Liver (tissue), 9 donors: ENCODE results near the gene ING1. TPM values are rescaled to one million over a fixed set of nuclear protein-coding genes. Genes with fewer than 3 reads are reported as not detected.

Source experiments
- DNase-seq: peaks from one replicate; pipeline ENCODE4 v3.0.0-alpha.2; 2017; ENCODE audit warnings: low spot score
- H3K27ac ChIP-seq, 2 donors: one replicate each; pipeline ENCODE4 v1.7.0; 2013; ENCODE audit warnings: inconsistent platforms in 2 of 2, low read length in 2 of 2, control low read depth in 1 of 2, low read depth in 1 of 2, mild to moderate bottlenecking in 1 of 2
- H3K27me3 ChIP-seq, 4 donors: one replicate each; pipeline versions ENCODE4 v1.6.1 to v1.7.0; 2013; ENCODE audit warnings: low read length in 3 of 4, inconsistent platforms in 1 of 4, mild to moderate bottlenecking in 1 of 4, moderate library complexity in 1 of 4; ENCODE audit not compliant: control insufficient read depth in 4 of 4, insufficient read depth in 4 of 4
- H3K36me3 ChIP-seq, 4 donors: one replicate each; pipeline versions ENCODE4 v1.6.1 to v1.7.0; 2013; ENCODE audit warnings: low read length in 3 of 4, mild to moderate bottlenecking in 3 of 4, low read depth in 1 of 4, moderate library complexity in 1 of 4; ENCODE audit not compliant: control insufficient read depth in 4 of 4, insufficient read depth in 3 of 4
- H3K4me1 ChIP-seq, 4 donors: one replicate each; pipeline versions ENCODE4 v1.6.1 to v1.7.0; 2013; ENCODE audit warnings: low read length in 3 of 4, mild to moderate bottlenecking in 3 of 4, moderate library complexity in 1 of 4; ENCODE audit not compliant: control insufficient read depth in 4 of 4, insufficient read depth in 4 of 4
- H3K4me3 ChIP-seq, 3 donors: one replicate each; pipeline versions ENCODE4 v1.6.1 to v1.7.0; 2013; ENCODE audit warnings: low read length in 3 of 3, control low read depth in 1 of 3, low read depth in 1 of 3, mild to moderate bottlenecking in 1 of 3
- H3K9ac ChIP-seq, 2 donors: one replicate each; pipeline ENCODE4 v1.7.0; 2013; ENCODE audit warnings: low read length in 2 of 2, mild to moderate bottlenecking in 2 of 2, moderate library complexity in 2 of 2, control low read depth in 1 of 2, low read depth in 1 of 2
- H3K9me3 ChIP-seq, 4 donors: one replicate each; pipeline versions ENCODE4 v1.6.1 to v1.7.0; 2013; ENCODE audit warnings: low read length in 3 of 4; ENCODE audit not compliant: control insufficient read depth in 4 of 4
- EGR1 ChIP-seq, 2 donors: IDR thresholded peaks; 2 replicates each; pipeline ENCODE4 v1.6.1; 2016 to 2018; ENCODE audit warnings: antibody characterized with exemption in 2 of 2, low read depth in 2 of 2
- FOXA1 ChIP-seq: IDR thresholded peaks from 2 replicates; pipeline ENCODE4 v1.6.1; 2016; ENCODE audit warnings: antibody characterized with exemption
- FOXA2 ChIP-seq: IDR thresholded peaks from 2 replicates; pipeline ENCODE4 v1.6.1; 2016; ENCODE audit warnings: antibody characterized with exemption
- GABPA ChIP-seq, 2 donors: IDR thresholded peaks in 1 of 2; conservative IDR thresholded peaks in 1 of 2; 2 replicates each; pipeline ENCODE4 v1.6.1; 2016; ENCODE audit warnings: antibody characterized with exemption in 2 of 2, mild to moderate bottlenecking in 1 of 2, moderate library complexity in 1 of 2
- HNF4A ChIP-seq, 2 donors: conservative IDR thresholded peaks; 2 replicates each; pipeline ENCODE4 v1.6.1; 2016; ENCODE audit warnings: antibody characterized with exemption in 2 of 2, mild to moderate bottlenecking in 2 of 2
- HNF4G ChIP-seq: IDR thresholded peaks from 2 replicates; pipeline ENCODE4 v1.6.1; 2016; ENCODE audit warnings: antibody characterized with exemption
- JUND ChIP-seq, 2 donors: IDR thresholded peaks; 2 replicates each; pipeline ENCODE4 v1.6.1; 2016; ENCODE audit warnings: antibody characterized with exemption in 2 of 2
- NR2F2 ChIP-seq: IDR thresholded peaks from 2 replicates; pipeline ENCODE4 v1.6.1; 2016; ENCODE audit warnings: antibody characterized with exemption
- RAD21 ChIP-seq, 2 donors: IDR thresholded peaks; 2 replicates each; pipeline ENCODE4 v1.6.1; 2016; ENCODE audit warnings: antibody characterized with exemption in 2 of 2, mild to moderate bottlenecking in 2 of 2
- RXRA ChIP-seq, 2 donors: IDR thresholded peaks; 2 replicates each; pipeline ENCODE4 v1.6.1; 2017 to 2018; ENCODE audit warnings: antibody characterized with exemption in 2 of 2, mild to moderate bottlenecking in 1 of 2
- SP1 ChIP-seq: IDR thresholded peaks from 2 replicates; pipeline ENCODE4 v1.6.1; 2018; ENCODE audit warnings: antibody characterized with exemption, mild to moderate bottlenecking
- TAF1 ChIP-seq: conservative IDR thresholded peaks from 2 replicates; pipeline ENCODE4 v1.6.1; 2016; ENCODE audit warnings: antibody characterized with exemption, mild to moderate bottlenecking
- YY1 ChIP-seq: IDR thresholded peaks from 2 replicates; pipeline ENCODE4 v1.6.1; 2016; ENCODE audit warnings: antibody characterized with exemption, mild to moderate bottlenecking
- WGBS: extraction: QIAGEN DNeasy Blood & Tissue Kit; methylation state at CpG from one replicate; pipeline ENCODE4 v1.1.7; 2013; 5-methylcytosine and 5-hydroxymethylcytosine counted together
- polyA plus RNA-seq, 2 donors: library from polyadenylated mRNA; stranded (reverse) in 1 of 2; unstranded in 1 of 2; fragments of 200-250 nt in 1 of 2; fragments of >200 nt in 1 of 2; fragmentation: Nextera tagmentation in 1 of 2; extraction: Ambion mirVana in 1 of 2; gene quantifications; one replicate each; pipeline versions ENCODE4 v1.2.1 to v1.2.3, GENCODE V29; 2013 to 2015
- total RNA-seq, 2 donors: library from RNA; depleted of rRNA; stranded (reverse); fragments of >200 nt; gene quantifications; one replicate each; pipeline ENCODE4 v1.2.3, GENCODE V29; 2014
- TF ChIP-seq, protein P1 (sequence below): IDR thresholded peaks from 2 replicates; pipeline ENCODE4 v1.6.1; 2016; ENCODE audit warnings: antibody characterized with exemption, mild to moderate bottlenecking
- TF ChIP-seq, protein P2 (sequence below): IDR thresholded peaks from 2 replicates; pipeline ENCODE4 v1.6.1; 2016; ENCODE audit warnings: antibody characterized with exemption
- TF ChIP-seq, protein P3 (sequence below): IDR thresholded peaks from 2 replicates; pipeline ENCODE4 v1.6.1; 2016; ENCODE audit warnings: antibody characterized with exemption
- TF ChIP-seq, protein P4 (sequence below): IDR thresholded peaks from 2 replicates; pipeline ENCODE4 v1.6.1; 2016; ENCODE audit warnings: antibody characterized with exemption
- TF ChIP-seq, protein P5 (sequence below): fragments of 150-350 bp; IDR thresholded peaks from 2 replicates; pipeline ENCODE4 v1.5.1; 2017; ENCODE audit warnings: improper control_type of control experiment, low read depth, low read length; ENCODE audit not compliant: missing input control
- donor health status: healthy.
- donor health status: healthy.
- donor health status: healthy.
- donor health status: healthy.
- donor health status: healthy.

ING1 gene
- total and polyA plus RNA-seq, 4 donors = 7.5 to 14.1 (median 9.1) TPM

DNA sequence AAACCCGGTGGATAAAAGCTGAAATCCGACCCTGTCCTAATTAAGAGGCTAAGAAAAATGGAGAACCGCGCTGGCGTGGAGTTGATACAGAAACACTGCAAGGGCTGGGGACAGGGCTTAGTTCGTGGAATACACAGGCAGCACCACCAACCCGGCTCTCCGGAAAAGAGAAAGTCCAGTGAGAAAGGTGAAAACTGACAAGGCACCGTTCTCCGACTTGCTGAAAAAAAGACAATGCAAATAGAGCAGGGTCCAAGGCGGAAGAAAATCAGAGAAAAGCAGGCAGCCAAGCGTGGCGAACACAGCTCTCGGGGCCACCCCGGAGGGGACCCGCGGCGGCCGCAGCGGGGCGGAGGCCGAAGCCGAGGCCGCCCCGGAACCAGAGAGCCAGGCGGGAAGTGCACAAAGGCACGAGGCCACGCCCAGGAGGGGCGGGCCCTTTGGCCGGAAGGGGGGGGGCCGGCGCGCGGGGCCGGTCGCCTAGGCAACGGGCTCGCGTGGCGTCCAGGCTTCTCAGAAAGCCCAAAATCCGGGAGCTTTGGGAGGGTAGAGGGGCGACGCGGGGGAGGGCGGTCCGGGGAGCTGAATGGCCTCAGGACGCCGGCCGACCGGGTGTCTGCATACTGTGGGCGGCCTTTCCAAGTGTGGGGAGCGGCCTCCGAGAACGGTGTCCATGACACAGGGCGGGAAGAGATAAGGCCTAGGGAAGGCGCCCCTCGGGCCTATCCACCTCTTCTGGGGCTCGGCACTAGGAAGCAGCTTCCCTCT is 1.2 kb upstream of the ING1 start:
- WGBS = under 1% methylated on average over 58 of the region's 58 CpGs
- peaks cover 2 to 23% (median 9%) of the 10 kb centered on the region in 4 donors for H3K4me1 ChIP-seq
- H3K9me3 ChIP-seq = no peaks in the 10 kb centered on the region
- H3K36me3 ChIP-seq = no peaks in the 10 kb centered on the region
- DNase-seq = peak; percentile 93
- peak overlapping the region; percentile 100 for H3K27ac ChIP-seq
- peak overlapping the region; percentile 55 to 97 for H3K9ac ChIP-seq
- H3K27me3 ChIP-seq = no peaks in the 10 kb centered on the region
- TF ChIP-seq TAF1 = peak; percentile 56
- TF ChIP-seq, protein P1, sequence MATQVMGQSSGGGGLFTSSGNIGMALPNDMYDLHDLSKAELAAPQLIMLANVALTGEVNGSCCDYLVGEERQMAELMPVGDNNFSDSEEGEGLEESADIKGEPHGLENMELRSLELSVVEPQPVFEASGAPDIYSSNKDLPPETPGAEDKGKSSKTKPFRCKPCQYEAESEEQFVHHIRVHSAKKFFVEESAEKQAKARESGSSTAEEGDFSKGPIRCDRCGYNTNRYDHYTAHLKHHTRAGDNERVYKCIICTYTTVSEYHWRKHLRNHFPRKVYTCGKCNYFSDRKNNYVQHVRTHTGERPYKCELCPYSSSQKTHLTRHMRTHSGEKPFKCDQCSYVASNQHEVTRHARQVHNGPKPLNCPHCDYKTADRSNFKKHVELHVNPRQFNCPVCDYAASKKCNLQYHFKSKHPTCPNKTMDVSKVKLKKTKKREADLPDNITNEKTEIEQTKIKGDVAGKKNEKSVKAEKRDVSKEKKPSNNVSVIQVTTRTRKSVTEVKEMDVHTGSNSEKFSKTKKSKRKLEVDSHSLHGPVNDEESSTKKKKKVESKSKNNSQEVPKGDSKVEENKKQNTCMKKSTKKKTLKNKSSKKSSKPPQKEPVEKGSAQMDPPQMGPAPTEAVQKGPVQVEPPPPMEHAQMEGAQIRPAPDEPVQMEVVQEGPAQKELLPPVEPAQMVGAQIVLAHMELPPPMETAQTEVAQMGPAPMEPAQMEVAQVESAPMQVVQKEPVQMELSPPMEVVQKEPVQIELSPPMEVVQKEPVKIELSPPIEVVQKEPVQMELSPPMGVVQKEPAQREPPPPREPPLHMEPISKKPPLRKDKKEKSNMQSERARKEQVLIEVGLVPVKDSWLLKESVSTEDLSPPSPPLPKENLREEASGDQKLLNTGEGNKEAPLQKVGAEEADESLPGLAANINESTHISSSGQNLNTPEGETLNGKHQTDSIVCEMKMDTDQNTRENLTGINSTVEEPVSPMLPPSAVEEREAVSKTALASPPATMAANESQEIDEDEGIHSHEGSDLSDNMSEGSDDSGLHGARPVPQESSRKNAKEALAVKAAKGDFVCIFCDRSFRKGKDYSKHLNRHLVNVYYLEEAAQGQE = peak; percentile 78
- TF ChIP-seq HNF4A (conservative IDR thresholded peaks at IDR 0.05) = peak in 1 of 2 donors; percentile 24
- TF ChIP-seq EGR1 (IDR thresholded peaks at IDR 0.05; ENCODE audit: low read depth in 2 of 2) = no peak
- peak; percentile 76 for TF ChIP-seq YY1
- TF ChIP-seq SP1 = no peak
- peak overlapping the region; percentile 73 to 96 (median 80) for H3K4me3 ChIP-seq

DNA sequence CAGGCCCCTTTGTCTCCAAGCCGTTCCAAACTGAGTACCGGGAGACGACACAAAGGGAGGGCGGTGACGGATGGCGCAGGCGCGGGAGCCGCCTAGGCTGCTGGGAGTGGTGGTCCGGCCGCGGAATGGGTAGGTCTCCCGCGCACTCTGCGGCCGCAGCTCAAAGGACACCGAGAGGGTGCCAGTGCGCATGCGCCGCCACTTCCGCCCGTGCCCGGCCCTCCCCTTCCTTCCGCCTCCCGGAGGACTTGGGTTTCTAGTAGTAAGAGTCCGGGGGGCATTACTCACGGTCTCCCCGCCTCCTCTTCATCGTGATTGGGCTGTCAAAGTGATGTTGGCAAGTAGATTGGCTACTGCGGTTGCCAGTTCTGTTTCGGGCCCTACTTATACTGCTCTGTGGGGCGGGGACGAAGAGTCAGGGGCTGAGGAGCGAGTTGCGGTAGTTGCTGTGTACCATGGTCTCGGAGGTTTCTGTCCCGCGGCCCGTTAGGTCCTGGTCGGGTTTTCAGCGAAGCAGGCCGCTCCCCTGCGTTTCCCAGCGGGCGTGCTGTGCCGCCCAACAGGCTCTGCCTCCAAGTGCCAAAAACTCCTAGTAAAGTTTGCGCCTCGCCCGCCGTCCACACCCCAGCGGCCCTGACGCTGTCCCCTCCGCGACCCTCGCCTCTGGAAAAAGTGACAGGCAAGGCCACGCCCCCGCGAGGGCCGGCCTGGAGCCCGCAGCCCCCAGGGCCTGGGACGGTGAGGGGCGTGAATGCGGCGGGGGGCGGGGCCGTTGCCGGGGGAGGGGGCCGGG is 455 bp upstream of the ING1 start:
- TF ChIP-seq SP1 (peak; percentile 98), TAF1 (peak; percentile 96), HNF4A (conservative IDR thresholded peaks at IDR 0.05) (peak; percentile 73 to 80), RXRA (IDR thresholded peaks at IDR 0.05) (peak; percentile 48 to 61), JUND (IDR thresholded peaks at IDR 0.05) (peak; percentile 66 to 68), EGR1 (IDR thresholded peaks at IDR 0.05; ENCODE audit: low read depth in 2 of 2) (no peak), GABPA (IDR thresholded peaks at IDR 0.05 in 1 of 2, conservative IDR thresholded peaks at IDR 0.05 in 1 of 2) (peak; percentile 60 to 91), FOXA2 (peak; percentile 47), NR2F2 (peak; percentile 33), FOXA1 (no peak), YY1 (peak; percentile 68), RAD21 (IDR thresholded peaks at IDR 0.05) (no peak), HNF4G (no peak)
- TF ChIP-seq, protein P2, sequence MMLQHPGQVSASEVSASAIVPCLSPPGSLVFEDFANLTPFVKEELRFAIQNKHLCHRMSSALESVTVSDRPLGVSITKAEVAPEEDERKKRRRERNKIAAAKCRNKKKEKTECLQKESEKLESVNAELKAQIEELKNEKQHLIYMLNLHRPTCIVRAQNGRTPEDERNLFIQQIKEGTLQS = peak; percentile 75
- TF ChIP-seq, protein P3, sequence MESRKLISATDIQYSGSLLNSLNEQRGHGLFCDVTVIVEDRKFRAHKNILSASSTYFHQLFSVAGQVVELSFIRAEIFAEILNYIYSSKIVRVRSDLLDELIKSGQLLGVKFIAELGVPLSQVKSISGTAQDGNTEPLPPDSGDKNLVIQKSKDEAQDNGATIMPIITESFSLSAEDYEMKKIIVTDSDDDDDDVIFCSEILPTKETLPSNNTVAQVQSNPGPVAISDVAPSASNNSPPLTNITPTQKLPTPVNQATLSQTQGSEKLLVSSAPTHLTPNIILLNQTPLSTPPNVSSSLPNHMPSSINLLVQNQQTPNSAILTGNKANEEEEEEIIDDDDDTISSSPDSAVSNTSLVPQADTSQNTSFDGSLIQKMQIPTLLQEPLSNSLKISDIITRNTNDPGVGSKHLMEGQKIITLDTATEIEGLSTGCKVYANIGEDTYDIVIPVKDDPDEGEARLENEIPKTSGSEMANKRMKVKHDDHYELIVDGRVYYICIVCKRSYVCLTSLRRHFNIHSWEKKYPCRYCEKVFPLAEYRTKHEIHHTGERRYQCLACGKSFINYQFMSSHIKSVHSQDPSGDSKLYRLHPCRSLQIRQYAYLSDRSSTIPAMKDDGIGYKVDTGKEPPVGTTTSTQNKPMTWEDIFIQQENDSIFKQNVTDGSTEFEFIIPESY = no peak
- TF ChIP-seq, protein P4, sequence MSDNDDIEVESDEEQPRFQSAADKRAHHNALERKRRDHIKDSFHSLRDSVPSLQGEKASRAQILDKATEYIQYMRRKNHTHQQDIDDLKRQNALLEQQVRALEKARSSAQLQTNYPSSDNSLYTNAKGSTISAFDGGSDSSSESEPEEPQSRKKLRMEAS = no peak
- TF ChIP-seq, protein P5, sequence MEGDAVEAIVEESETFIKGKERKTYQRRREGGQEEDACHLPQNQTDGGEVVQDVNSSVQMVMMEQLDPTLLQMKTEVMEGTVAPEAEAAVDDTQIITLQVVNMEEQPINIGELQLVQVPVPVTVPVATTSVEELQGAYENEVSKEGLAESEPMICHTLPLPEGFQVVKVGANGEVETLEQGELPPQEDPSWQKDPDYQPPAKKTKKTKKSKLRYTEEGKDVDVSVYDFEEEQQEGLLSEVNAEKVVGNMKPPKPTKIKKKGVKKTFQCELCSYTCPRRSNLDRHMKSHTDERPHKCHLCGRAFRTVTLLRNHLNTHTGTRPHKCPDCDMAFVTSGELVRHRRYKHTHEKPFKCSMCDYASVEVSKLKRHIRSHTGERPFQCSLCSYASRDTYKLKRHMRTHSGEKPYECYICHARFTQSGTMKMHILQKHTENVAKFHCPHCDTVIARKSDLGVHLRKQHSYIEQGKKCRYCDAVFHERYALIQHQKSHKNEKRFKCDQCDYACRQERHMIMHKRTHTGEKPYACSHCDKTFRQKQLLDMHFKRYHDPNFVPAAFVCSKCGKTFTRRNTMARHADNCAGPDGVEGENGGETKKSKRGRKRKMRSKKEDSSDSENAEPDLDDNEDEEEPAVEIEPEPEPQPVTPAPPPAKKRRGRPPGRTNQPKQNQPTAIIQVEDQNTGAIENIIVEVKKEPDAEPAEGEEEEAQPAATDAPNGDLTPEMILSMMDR = no peak
- TF ChIP-seq, protein P1 = peak; percentile 87
- WGBS = under 1% methylated on average over 68 of the region's 68 CpGs
- Histone ChIP-seq H3K9me3 (no peaks in the 10 kb centered on the region), H3K27me3 (no peaks in the 10 kb centered on the region), H3K9ac (peak overlapping the region; percentile 67 to 90), H3K27ac (peak overlapping the region; percentile 100), H3K36me3 (no peaks in the 10 kb centered on the region), H3K4me3 (peak overlapping the region; percentile 73 to 95 (median 85)), H3K4me1 (peaks cover 2 to 30% (median 11%) of the 10 kb centered on the region in 4 donors)
- peak; percentile 97 for DNase-seq
